Neural progenitor cell (in vitro differentiated cells): ENCODE results near the gene FAS.

ENCODE experiments used
- CTCF ChIP-seq: fragments of 200-600 bp; sonication (generic); IDR thresholded peaks from 2 replicates; pipeline ENCODE4 v1.5.1; 2017; ENCODE audit warnings: antibody characterized with exemption, mild to moderate bottlenecking
- EZH2 ChIP-seq: fragments of 200-600 bp; sonication (generic); IDR thresholded peaks from 2 replicates; pipeline ENCODE4 v1.6.1; 2017; ENCODE audit warnings: antibody characterized with exemption, mild to moderate bottlenecking, moderate library complexity
- EZH2phosphoT487 ChIP-seq: fragments of 200-600 bp; sonication (generic); IDR thresholded peaks from 2 replicates; pipeline ENCODE4 v1.6.1; 2017; ENCODE audit warnings: antibody characterized with exemption

DNA sequence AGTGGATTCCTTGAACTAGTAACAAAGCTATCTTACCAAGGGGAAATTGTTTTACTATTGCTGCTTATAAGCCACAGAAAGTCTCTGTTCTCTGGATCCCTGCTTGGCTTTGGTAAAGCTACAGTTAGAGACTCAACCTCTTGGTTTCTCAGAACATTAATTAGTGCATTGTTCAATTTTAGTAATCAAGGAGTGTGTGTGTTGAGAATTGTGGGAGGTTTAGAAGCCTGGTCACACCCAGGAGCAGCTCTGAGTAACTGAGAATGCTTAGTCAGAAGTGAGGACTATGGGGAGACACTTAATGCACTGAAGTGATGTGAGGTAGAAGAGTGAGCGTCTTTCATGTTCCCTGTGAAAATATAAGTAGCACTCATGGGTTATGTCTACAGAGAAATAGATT lies 29.8 kb upstream of the FAS start:
- TF ChIP-seq CTCF (no peak), EZH2 (no peak), EZH2phosphoT487 (no peak)
